ENCODE results near the gene ADD3. TPM values are rescaled to one million over a fixed set of nuclear protein-coding genes. Genes with fewer than 3 reads are reported as not detected.

Gene ADD3
- total RNA-seq, 1 experiment from 2014 or later = 32.4 TPM

DNA sequence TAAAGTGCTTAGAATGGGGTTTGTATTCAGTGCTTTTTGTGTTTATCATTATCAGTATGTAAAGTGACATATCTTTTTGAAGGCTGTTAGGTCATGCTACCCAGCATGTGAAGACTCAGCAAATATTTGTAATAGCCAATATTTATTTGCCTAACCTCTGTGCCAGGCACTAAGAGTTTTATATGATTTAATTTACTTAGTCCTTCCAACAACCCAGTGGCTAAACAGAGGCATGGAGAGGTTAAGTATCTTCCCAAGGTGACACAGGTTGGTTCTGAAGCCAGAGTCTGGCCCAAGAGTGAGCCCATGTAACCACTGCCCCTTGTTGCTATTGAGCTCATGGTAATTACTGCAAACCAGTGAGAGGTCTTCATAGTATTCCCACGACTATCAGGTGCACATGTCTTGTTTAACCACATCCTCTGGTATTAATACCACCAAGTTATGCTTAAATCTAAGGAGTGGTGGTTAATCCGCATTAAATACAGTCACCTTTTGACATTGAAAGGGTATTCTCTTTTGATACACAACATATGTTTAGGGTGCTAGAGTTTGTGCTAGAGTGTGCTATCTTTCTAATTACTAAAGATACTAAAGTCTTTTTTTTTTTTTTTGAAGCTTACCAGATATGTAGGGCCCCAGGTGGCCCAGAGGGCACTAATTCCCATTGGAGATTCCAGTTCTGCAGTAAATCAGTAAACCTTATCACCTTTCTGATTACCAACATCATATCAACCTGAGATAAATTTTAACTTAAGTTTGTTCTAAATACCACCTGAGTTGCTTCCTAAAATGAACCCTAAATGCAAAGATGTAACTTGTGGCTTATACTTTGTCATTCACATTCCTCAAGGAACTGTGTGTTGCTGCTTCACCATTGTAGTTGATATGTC, 2.9 kb downstream of the ADD3 start:
- H3K27ac ChIP-seq (ENCODE audit: low read length) = no peak overlapping the region
- ATAC-seq (no peak), DNase-seq (ENCODE audit: low read depth, low spot score) (no peak)
- no TSS peak for BruUV-seq (replicated peaks)
- in situ Hi-C loops (cut with HindIII; ENCODE audit: low pct_unique_long_range_greater_than_20kb, low sequenced_read_pairs) (no loop called here), intact Hi-C loops (cut with micrococcal nuclease; ENCODE audit: unreplicated experiment) (no loop called here)
- TF ChIP-seq POLR2AphosphoS5 (IDR thresholded peaks at IDR 0.05; ENCODE audit: low read depth, low read length) (no peak), TCF7L2 (IDR thresholded peaks at IDR 0.05; ENCODE audit: low read depth, low read length) (no peak), SIN3A (IDR thresholded peaks at IDR 0.05; ENCODE audit: borderline replicate concordance, insufficient read depth, low read depth, low read length) (no peak)
- TF ChIP-seq, protein P1, sequence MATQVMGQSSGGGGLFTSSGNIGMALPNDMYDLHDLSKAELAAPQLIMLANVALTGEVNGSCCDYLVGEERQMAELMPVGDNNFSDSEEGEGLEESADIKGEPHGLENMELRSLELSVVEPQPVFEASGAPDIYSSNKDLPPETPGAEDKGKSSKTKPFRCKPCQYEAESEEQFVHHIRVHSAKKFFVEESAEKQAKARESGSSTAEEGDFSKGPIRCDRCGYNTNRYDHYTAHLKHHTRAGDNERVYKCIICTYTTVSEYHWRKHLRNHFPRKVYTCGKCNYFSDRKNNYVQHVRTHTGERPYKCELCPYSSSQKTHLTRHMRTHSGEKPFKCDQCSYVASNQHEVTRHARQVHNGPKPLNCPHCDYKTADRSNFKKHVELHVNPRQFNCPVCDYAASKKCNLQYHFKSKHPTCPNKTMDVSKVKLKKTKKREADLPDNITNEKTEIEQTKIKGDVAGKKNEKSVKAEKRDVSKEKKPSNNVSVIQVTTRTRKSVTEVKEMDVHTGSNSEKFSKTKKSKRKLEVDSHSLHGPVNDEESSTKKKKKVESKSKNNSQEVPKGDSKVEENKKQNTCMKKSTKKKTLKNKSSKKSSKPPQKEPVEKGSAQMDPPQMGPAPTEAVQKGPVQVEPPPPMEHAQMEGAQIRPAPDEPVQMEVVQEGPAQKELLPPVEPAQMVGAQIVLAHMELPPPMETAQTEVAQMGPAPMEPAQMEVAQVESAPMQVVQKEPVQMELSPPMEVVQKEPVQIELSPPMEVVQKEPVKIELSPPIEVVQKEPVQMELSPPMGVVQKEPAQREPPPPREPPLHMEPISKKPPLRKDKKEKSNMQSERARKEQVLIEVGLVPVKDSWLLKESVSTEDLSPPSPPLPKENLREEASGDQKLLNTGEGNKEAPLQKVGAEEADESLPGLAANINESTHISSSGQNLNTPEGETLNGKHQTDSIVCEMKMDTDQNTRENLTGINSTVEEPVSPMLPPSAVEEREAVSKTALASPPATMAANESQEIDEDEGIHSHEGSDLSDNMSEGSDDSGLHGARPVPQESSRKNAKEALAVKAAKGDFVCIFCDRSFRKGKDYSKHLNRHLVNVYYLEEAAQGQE (IDR thresholded peaks at IDR 0.05; ENCODE audit: insufficient read depth in 1 of 2, low read depth in 2 of 2, low read length in 1 of 2) = no peak
- TF ChIP-seq, protein P2, sequence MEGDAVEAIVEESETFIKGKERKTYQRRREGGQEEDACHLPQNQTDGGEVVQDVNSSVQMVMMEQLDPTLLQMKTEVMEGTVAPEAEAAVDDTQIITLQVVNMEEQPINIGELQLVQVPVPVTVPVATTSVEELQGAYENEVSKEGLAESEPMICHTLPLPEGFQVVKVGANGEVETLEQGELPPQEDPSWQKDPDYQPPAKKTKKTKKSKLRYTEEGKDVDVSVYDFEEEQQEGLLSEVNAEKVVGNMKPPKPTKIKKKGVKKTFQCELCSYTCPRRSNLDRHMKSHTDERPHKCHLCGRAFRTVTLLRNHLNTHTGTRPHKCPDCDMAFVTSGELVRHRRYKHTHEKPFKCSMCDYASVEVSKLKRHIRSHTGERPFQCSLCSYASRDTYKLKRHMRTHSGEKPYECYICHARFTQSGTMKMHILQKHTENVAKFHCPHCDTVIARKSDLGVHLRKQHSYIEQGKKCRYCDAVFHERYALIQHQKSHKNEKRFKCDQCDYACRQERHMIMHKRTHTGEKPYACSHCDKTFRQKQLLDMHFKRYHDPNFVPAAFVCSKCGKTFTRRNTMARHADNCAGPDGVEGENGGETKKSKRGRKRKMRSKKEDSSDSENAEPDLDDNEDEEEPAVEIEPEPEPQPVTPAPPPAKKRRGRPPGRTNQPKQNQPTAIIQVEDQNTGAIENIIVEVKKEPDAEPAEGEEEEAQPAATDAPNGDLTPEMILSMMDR (IDR thresholded peaks at IDR 0.05) = no peak
- H3K4me3 ChIP-seq (ENCODE audit: low read depth in 2 of 2, low read length in 2 of 2) = no peak overlapping the region
- no peaks in the 10 kb centered on the region for H3K9me3 ChIP-seq (ENCODE audit: control insufficient read depth, insufficient read depth, low read depth, low read length)
- peaks cover 26% of the 10 kb centered on the region for H3K4me1 ChIP-seq (ENCODE audit: control insufficient read depth, insufficient read depth, low read length)
- ChIA-PET CTCF (interaction anchor here (0.6 to 0.9 kb wide), 2 partner anchors 11 to 143 kb away, joined by 5 to 9 read pairs; no protein-coding TSS in a partner anchor), POLR2A (no interaction called here)
- no peaks in the 10 kb centered on the region; the same call in 1 of the 2 replicates for H3K36me3 ChIP-seq (ENCODE audit: control insufficient read depth, insufficient read depth, low read length)
- no peaks in the 10 kb centered on the region for H3K27me3 ChIP-seq (ENCODE audit: control insufficient read depth, insufficient read depth, low read length)

DNA sequence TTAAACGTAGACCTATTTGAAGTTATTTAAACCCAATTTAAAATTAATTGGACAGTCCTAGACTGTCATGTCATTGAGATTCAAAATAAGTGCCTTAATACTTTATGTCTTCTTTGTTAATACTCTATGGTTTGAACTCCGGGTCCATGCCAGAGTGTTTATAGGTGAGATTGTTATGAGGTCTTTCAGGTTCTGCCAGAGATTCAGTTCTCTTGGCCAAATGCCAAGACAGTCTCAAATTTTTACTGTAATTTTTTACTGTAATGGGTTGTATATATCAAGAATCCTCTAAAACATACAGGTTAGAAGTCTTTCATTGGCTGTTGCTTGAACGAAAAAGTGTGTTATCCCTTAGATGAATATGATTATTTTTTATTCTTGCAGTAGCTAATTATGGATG, 3.9 kb downstream of the ADD3 start:
- in situ Hi-C loops (cut with HindIII; ENCODE audit: low pct_unique_long_range_greater_than_20kb, low sequenced_read_pairs) (no loop called here), intact Hi-C loops (cut with micrococcal nuclease; ENCODE audit: unreplicated experiment) (no loop called here)
- H3K27me3 ChIP-seq (ENCODE audit: control insufficient read depth, insufficient read depth, low read length) = no peaks in the 10 kb centered on the region
- no peaks in the 10 kb centered on the region; the same call in 1 of the 2 replicates for H3K36me3 ChIP-seq (ENCODE audit: control insufficient read depth, insufficient read depth, low read length)
- ChIA-PET POLR2A (no interaction called here), CTCF (interaction anchor here (0.9 kb wide), 1 partner anchor 142 kb away, joined by 5 read pairs; no protein-coding TSS in a partner anchor)
- TF ChIP-seq, protein P1 (IDR thresholded peaks at IDR 0.05; ENCODE audit: insufficient read depth in 1 of 2, low read depth in 2 of 2, low read length in 1 of 2) = no peak
- TF ChIP-seq, protein P2 (IDR thresholded peaks at IDR 0.05) = no peak
- peaks cover 29% of the 10 kb centered on the region for H3K4me1 ChIP-seq (ENCODE audit: control insufficient read depth, insufficient read depth, low read length)
- H3K9me3 ChIP-seq (ENCODE audit: control insufficient read depth, insufficient read depth, low read depth, low read length) = no peaks in the 10 kb centered on the region
- no peak for DNase-seq (ENCODE audit: low read depth, low spot score)
- no peak for ATAC-seq
- H3K4me3 ChIP-seq (ENCODE audit: low read depth in 2 of 2, low read length in 2 of 2) = no peak overlapping the region
- BruUV-seq (replicated peaks) = no TSS peak
- H3K27ac ChIP-seq (ENCODE audit: low read length) = no peak overlapping the region

Measured in Panc1 (cell line).